SK-N-SH treated with all-trans-retinoic acid at 6 μM for 48 hours (cell line): ENCODE results near the gene PRR11.

Experiments
- ATAC-seq: fragments of 200-7000 bp; cut with Tn5 transposase; 3 replicates; pipeline ENCODE4 v1.9.1; 2020; ENCODE audit warnings: mild to moderate bottlenecking, moderate library complexity
- ARNTL ChIP-seq: fragments of 450-650 bp; formaldehyde crosslinking; IDR thresholded peaks from 2 replicates; pipeline ENCODE4 v1.5.0; 2020; ENCODE audit warnings: low read depth, mild to moderate bottlenecking, moderate library complexity, borderline replicate concordance
- BACH2 ChIP-seq: fragments of 250-450 bp; sonication (Bioruptor Pico); IDR thresholded peaks from 2 replicates; pipeline ENCODE4 v1.9.0; 2021; ENCODE audit warnings: mild to moderate bottlenecking, borderline replicate concordance
- CSDC2 ChIP-seq: fragments of 250-450 bp; sonication (Bioruptor Pico); IDR thresholded peaks from 2 replicates; pipeline ENCODE4 v1.5.0; 2020; ENCODE audit warnings: mild to moderate bottlenecking, moderate library complexity
- ISL1 ChIP-seq: fragments of 250-450 bp; sonication (Bioruptor Pico); IDR thresholded peaks from 2 replicates; pipeline ENCODE4 v2.1.2; 2022; ENCODE audit warnings: mild to moderate bottlenecking, moderate library complexity
- OSR1 ChIP-seq: fragments of 250-450 bp; sonication (Bioruptor Pico); IDR thresholded peaks from 2 replicates; pipeline ENCODE4 v1.8.0; 2022; ENCODE audit warnings: moderate library complexity, mild to moderate bottlenecking, inconsistent platforms
- PPARA ChIP-seq: fragments of 250-450 bp; sonication (Bioruptor Pico); IDR thresholded peaks from 2 replicates; pipeline ENCODE4 v1.5.0; 2020; ENCODE audit warnings: mild to moderate bottlenecking, borderline replicate concordance
- SNAI2 ChIP-seq: fragments of 250-450 bp; sonication (Bioruptor Pico); IDR thresholded peaks from 2 replicates; pipeline ENCODE4 v1.5.0; 2020; ENCODE audit warnings: mild to moderate bottlenecking, moderate library complexity
- TCF4 ChIP-seq: fragments of 250-450 bp; sonication (Bioruptor Pico); IDR thresholded peaks from 2 replicates; pipeline ENCODE4 v1.8.0; 2021; ENCODE audit warnings: mild to moderate bottlenecking, moderate library complexity, borderline replicate concordance
- TOX ChIP-seq: fragments of 250-450 bp; sonication (Bioruptor Pico); IDR thresholded peaks from 2 replicates; pipeline ENCODE4 v1.8.0; 2021; ENCODE audit warnings: mild to moderate bottlenecking, moderate library complexity, borderline replicate concordance
- ZC3H10 ChIP-seq: fragments of 250-450 bp; sonication (Bioruptor Pico); IDR thresholded peaks from 2 replicates; pipeline ENCODE4 v1.5.1; 2021; ENCODE audit warnings: mild to moderate bottlenecking, moderate library complexity
- ZFP3 ChIP-seq: fragments of 250-450 bp; sonication (Bioruptor Pico); IDR thresholded peaks from 2 replicates; pipeline ENCODE4 v1.5.0; 2020; ENCODE audit warnings: mild to moderate bottlenecking, moderate library complexity
- ZFP30 ChIP-seq: fragments of 450-650 bp; formaldehyde crosslinking; IDR thresholded peaks from 2 replicates; pipeline ENCODE4 v1.5.0; 2022; ENCODE audit warnings: mild to moderate bottlenecking, moderate library complexity
- ZNF565 ChIP-seq: fragments of 450-650 bp; formaldehyde crosslinking; conservative IDR thresholded peaks from 2 replicates; pipeline ENCODE4 v1.5.0; 2020; ENCODE audit warnings: low read depth, mild to moderate bottlenecking, moderate library complexity
- ZNF70 ChIP-seq: fragments of 450-650 bp; formaldehyde crosslinking; IDR thresholded peaks from 2 replicates; pipeline ENCODE4 v1.5.0; 2020; ENCODE audit warnings: mild to moderate bottlenecking, moderate library complexity
- ZNF8 ChIP-seq: fragments of 450-650 bp; formaldehyde crosslinking; IDR thresholded peaks from 2 replicates; pipeline ENCODE4 v1.5.0; 2020; ENCODE audit warnings: mild to moderate bottlenecking, moderate library complexity
- TF ChIP-seq, protein P1 (sequence below): fragments of 250-450 bp; sonication (Bioruptor Pico); IDR thresholded peaks from 2 replicates; pipeline ENCODE4 v1.8.0; 2021; ENCODE audit warnings: low read depth, mild to moderate bottlenecking, moderate library complexity, borderline replicate concordance
- TF ChIP-seq, protein P2 (sequence below): fragments of 250-450 bp; sonication (Bioruptor Pico); IDR thresholded peaks from 2 replicates; pipeline ENCODE4 v1.5.1; 2020; ENCODE audit warnings: low read depth, mild to moderate bottlenecking, moderate library complexity
- TF ChIP-seq, protein P3 (sequence below): fragments of 250-450 bp; sonication (Bioruptor Pico); IDR thresholded peaks from 2 replicates; pipeline ENCODE4 v1.5.0; 2020; ENCODE audit warnings: mild to moderate bottlenecking, moderate library complexity

Gene PRR11

DNA sequence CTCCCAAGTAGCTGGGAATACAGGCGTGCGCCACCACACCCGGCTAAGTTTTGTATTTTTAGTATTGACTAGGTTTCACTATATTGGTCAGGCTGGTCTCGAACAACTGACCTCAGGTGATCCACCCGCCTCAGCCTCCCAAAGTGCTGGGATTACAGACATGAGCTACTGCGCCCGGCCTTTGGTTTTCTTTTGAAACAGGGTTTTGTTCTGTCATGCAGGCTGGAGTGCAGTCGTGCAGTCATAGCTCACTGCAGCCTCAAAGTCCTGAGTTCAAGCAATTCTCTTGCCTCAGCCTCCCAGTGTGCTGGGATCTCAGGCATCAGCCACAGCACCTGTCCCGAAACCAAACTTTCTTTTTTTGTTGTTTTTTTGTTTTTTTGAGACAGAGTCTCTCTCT, 25.1 kb downstream of the PRR11 start (continued):
- TF ChIP-seq, protein P1, sequence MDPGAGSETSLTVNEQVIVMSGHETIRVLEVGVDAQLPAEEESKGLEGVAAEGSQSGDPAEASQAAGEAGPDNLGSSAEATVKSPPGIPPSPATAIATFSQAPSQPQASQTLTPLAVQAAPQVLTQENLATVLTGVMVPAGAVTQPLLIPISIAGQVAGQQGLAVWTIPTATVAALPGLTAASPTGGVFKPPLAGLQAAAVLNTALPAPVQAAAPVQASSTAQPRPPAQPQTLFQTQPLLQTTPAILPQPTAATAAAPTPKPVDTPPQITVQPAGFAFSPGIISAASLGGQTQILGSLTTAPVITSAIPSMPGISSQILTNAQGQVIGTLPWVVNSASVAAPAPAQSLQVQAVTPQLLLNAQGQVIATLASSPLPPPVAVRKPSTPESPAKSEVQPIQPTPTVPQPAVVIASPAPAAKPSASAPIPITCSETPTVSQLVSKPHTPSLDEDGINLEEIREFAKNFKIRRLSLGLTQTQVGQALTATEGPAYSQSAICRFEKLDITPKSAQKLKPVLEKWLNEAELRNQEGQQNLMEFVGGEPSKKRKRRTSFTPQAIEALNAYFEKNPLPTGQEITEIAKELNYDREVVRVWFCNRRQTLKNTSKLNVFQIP (CRISPR knock-in tag) = no peak
- TF ChIP-seq ZFP30 (CRISPR knock-in tag) = no peak
- TF ChIP-seq ISL1 (CRISPR knock-in tag) = no peak
- no peak for TF ChIP-seq TOX (CRISPR knock-in tag)
- no peak for TF ChIP-seq OSR1 (CRISPR knock-in tag)
- TF ChIP-seq, protein P2, sequence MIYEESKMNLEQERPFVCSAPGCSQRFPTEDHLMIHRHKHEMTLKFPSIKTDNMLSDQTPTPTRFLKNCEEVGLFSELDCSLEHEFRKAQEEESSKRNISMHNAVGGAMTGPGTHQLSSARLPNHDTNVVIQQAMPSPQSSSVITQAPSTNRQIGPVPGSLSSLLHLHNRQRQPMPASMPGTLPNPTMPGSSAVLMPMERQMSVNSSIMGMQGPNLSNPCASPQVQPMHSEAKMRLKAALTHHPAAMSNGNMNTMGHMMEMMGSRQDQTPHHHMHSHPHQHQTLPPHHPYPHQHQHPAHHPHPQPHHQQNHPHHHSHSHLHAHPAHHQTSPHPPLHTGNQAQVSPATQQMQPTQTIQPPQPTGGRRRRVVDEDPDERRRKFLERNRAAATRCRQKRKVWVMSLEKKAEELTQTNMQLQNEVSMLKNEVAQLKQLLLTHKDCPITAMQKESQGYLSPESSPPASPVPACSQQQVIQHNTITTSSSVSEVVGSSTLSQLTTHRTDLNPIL = no peak
- TF ChIP-seq, protein P3, sequence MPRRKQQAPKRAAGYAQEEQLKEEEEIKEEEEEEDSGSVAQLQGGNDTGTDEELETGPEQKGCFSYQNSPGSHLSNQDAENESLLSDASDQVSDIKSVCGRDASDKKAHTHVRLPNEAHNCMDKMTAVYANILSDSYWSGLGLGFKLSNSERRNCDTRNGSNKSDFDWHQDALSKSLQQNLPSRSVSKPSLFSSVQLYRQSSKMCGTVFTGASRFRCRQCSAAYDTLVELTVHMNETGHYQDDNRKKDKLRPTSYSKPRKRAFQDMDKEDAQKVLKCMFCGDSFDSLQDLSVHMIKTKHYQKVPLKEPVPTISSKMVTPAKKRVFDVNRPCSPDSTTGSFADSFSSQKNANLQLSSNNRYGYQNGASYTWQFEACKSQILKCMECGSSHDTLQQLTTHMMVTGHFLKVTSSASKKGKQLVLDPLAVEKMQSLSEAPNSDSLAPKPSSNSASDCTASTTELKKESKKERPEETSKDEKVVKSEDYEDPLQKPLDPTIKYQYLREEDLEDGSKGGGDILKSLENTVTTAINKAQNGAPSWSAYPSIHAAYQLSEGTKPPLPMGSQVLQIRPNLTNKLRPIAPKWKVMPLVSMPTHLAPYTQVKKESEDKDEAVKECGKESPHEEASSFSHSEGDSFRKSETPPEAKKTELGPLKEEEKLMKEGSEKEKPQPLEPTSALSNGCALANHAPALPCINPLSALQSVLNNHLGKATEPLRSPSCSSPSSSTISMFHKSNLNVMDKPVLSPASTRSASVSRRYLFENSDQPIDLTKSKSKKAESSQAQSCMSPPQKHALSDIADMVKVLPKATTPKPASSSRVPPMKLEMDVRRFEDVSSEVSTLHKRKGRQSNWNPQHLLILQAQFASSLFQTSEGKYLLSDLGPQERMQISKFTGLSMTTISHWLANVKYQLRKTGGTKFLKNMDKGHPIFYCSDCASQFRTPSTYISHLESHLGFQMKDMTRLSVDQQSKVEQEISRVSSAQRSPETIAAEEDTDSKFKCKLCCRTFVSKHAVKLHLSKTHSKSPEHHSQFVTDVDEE (CRISPR knock-in tag) = no peak
- no peak for TF ChIP-seq SNAI2 (CRISPR knock-in tag)

DNA sequence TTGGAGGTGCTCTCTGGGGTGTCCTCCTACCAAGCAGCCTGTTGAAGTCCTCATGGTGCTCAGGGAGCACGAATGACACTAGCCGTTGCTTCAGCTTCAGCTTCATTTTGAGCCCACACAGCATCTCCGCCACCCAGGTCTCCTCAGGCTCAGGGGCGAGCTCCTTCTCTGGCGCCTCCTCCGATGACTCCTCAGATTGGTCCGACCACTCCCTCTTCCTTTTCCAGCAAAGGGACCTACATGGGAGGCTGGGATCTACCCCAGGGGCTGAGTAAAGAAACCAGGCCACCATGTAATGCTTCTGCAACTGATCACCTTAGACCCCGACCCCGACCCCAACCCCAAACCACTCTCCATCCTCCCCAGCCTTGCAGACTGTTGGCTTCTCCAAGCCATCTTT, 25.9 kb downstream of the PRR11 start:
- no peak for ATAC-seq
- TF ChIP-seq ZNF565 (CRISPR knock-in tag) = no peak
- TF ChIP-seq, all 23 proteins: peak for 0

DNA sequence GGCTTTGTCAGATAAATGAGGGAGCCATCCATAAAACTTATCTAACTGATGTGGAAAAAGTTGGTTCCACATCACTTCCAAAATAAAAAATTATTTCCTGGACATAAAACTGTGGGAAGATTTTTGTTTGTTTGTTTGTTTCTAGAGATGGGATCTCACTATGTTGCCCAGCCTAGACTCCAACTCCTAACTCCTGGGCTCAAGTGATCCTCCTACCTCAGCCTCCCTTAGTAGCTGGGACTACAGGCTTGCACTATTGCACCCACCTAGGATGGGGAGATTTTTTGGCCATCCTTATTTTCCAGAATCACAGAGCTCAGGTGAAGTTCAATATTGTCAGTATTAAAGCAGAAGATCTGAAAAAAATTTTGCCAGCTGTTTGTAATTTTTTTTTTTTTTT, 30.5 kb downstream of the PRR11 start:
- TF ChIP-seq TOX (CRISPR knock-in tag) (no peak), PPARA (CRISPR knock-in tag) (no peak), TCF4 (CRISPR knock-in tag) (no peak)
- no peak for ATAC-seq

DNA sequence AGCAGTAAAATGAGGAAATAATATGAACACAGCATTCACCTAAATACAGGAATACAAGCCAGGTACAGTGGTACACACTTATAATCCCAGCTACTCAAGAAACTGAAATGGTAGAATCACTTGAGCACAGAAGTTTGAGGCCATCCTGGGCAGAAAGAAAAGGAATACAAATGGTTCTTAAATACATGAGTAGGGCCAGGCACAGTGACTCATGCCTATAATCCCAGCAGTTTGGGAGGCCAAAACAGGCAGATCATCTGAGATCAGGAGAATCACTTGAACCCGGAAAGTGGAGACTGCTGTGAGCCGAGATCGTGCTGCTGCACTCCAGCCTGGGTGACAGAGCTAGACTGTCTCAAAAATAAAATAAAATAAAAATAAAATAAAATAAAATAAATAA, 31.3 kb downstream of the PRR11 start:
- TF ChIP-seq ZFP3 (CRISPR knock-in tag) (no peak), ZNF70 (CRISPR knock-in tag) (no peak), TOX (CRISPR knock-in tag) (no peak), ZC3H10 (CRISPR knock-in tag) (no peak), SNAI2 (CRISPR knock-in tag) (no peak), CSDC2 (CRISPR knock-in tag) (no peak), ZNF8 (CRISPR knock-in tag) (no peak), ZFP30 (CRISPR knock-in tag) (no peak), BACH2 (CRISPR knock-in tag) (no peak), ARNTL (CRISPR knock-in tag) (no peak), ZNF565 (CRISPR knock-in tag) (no peak), TCF4 (CRISPR knock-in tag) (no peak), OSR1 (CRISPR knock-in tag) (no peak), ISL1 (CRISPR knock-in tag) (no peak)
- TF ChIP-seq, protein P2 = no peak
- TF ChIP-seq, protein P3 (CRISPR knock-in tag) = no peak
- TF ChIP-seq, protein P1 (CRISPR knock-in tag) = no peak
- no peak for ATAC-seq
